K562 (cell line): Measurements from ENCODE around the gene ERBB3. TPM values are rescaled to one million over a fixed set of nuclear protein-coding genes. Genes with fewer than 3 reads are reported as not detected.
A peak's percentile ranks its signal among the peaks of the same experiment; 100 is the strongest.

Experiments
- ATF7 ChIP-seq: fragments of 450-650 bp; IDR thresholded peaks from 2 replicates; pipeline ENCODE4 v1.7.1; 2014; ENCODE audit warnings: mild to moderate bottlenecking, moderate library complexity
- E2F4 ChIP-seq: sonication (generic); formaldehyde crosslinking; IDR thresholded peaks from 2 replicates; pipeline ENCODE4 v1.8.0; 2022; ENCODE audit warnings: mild to moderate bottlenecking, low read depth, missing genetic modification reagents
- FUS ChIP-seq: fragments of 200-400 bp; formaldehyde crosslinking; optimal IDR thresholded peaks from 2 replicates; pipeline ENCODE3; 2017; ENCODE audit warnings: low read depth, low read length
- SNRNP70 ChIP-seq: fragments of 200-400 bp; formaldehyde crosslinking; optimal IDR thresholded peaks from 2 replicates; pipeline ENCODE3; 2017; ENCODE audit warnings: low read depth, low read length
- polyA plus RNA-seq, 8 experiments: library from polyadenylated mRNA; depleted of rRNA in 4 of 8; stranded (reverse) in 5 of 8; unstranded in 3 of 8; fragments of >200 nt; fragmentation: Nextera tagmentation in 2 of 8; fragmentation: Illumina TruSeq in 1 of 8; extraction: Ambion mirVana in 2 of 8; extraction: Trizol in 1 of 8; gene quantifications; 2 replicates each; pipeline versions ENCODE4 v1.2.1 to v1.2.3, GENCODE V29; 2011 to 2014; ENCODE audit warnings: inconsistent platforms in 1 of 8, missing spikeins in 1 of 8
- total RNA-seq, 7 experiments: library from RNA; depleted of rRNA in 6 of 7; stranded (reverse); fragments of >200 nt in 6 of 7; fragmentation: Illumina TruSeq in 2 of 7; extraction: Trizol in 2 of 7; gene quantifications; 2 replicates each; pipeline versions ENCODE4 v1.2.1 to v1.2.3, GENCODE V29; 2011 to 2021; ENCODE audit warnings: low replicate concordance in 1 of 7
- TF ChIP-seq, protein P1 (sequence below): fragments of 250-450 bp; sonication (Bioruptor Pico); IDR thresholded peaks from 2 replicates; pipeline ENCODE4 v1.4.0; 2020
- TF ChIP-seq, protein P2 (sequence below), 2 experiments: fragments of 450-650 bp in 1 of 2; sonication (generic) in 1 of 2; formaldehyde crosslinking; conservative IDR thresholded peaks; 2 replicates each; pipeline versions ENCODE4 v1.4.0 to v1.8.1; 2020 to 2022; ENCODE audit warnings: mild to moderate bottlenecking in 1 of 2, missing genetic modification reagents in 1 of 2

Gene ERBB3
- total and polyA plus RNA-seq, 9 of the 15 experiments (the other 6 are each of a cell fraction or from before 2014, with no cell fraction given), result 1.5 to 5.4 (median 3.8) TPM

- TF ChIP-seq FUS (no peak), SNRNP70 (no peak), ATF7 (peak; percentile 93), E2F4 (CRISPR knock-in tag) (no peak)
- TF ChIP-seq, protein P1, sequence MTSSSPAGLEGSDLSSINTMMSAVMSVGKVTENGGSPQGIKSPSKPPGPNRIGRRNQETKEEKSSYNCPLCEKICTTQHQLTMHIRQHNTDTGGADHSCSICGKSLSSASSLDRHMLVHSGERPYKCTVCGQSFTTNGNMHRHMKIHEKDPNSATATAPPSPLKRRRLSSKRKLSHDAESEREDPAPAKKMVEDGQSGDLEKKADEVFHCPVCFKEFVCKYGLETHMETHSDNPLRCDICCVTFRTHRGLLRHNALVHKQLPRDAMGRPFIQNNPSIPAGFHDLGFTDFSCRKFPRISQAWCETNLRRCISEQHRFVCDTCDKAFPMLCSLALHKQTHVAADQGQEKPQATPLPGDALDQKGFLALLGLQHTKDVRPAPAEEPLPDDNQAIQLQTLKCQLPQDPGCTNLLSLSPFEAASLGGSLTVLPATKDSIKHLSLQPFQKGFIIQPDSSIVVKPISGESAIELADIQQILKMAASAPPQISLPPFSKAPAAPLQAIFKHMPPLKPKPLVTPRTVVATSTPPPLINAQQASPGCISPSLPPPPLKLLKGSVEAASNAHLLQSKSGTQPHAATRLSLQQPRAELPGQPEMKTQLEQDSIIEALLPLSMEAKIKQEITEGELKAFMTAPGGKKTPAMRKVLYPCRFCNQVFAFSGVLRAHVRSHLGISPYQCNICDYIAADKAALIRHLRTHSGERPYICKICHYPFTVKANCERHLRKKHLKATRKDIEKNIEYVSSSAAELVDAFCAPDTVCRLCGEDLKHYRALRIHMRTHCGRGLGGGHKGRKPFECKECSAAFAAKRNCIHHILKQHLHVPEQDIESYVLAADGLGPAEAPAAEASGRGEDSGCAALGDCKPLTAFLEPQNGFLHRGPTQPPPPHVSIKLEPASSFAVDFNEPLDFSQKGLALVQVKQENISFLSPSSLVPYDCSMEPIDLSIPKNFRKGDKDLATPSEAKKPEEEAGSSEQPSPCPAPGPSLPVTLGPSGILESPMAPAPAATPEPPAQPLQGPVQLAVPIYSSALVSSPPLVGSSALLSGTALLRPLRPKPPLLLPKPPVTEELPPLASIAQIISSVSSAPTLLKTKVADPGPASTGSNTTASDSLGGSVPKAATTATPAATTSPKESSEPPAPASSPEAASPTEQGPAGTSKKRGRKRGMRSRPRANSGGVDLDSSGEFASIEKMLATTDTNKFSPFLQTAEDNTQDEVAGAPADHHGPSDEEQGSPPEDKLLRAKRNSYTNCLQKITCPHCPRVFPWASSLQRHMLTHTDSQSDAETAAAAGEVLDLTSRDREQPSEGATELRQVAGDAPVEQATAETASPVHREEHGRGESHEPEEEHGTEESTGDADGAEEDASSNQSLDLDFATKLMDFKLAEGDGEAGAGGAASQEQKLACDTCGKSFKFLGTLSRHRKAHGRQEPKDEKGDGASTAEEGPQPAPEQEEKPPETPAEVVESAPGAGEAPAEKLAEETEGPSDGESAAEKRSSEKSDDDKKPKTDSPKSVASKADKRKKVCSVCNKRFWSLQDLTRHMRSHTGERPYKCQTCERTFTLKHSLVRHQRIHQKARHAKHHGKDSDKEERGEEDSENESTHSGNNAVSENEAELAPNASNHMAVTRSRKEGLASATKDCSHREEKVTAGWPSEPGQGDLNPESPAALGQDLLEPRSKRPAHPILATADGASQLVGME (CRISPR knock-in tag), result peak; percentile 89; the same call in 1 of the 2 replicates
- TF ChIP-seq, protein P2, sequence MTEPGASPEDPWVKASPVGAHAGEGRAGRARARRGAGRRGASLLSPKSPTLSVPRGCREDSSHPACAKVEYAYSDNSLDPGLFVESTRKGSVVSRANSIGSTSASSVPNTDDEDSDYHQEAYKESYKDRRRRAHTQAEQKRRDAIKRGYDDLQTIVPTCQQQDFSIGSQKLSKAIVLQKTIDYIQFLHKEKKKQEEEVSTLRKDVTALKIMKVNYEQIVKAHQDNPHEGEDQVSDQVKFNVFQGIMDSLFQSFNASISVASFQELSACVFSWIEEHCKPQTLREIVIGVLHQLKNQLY (CRISPR knock-in tag; conservative IDR thresholded peaks at IDR 0.05), result peak in 1 of 2 experiments; percentile 67; a peak in 1 of 4 replicates
Observed at GRCh38 chr12:56041552-56042429, 38.2 kb upstream of the ERBB3 start, which contains the start of gene RPS26 (continued).
